ENCODE measurements around the gene SMAD3. TPM values are rescaled to one million over a fixed set of nuclear protein-coding genes. Genes with fewer than 3 reads are reported as not detected.

SMAD3 gene
- total and polyA plus RNA-seq, 4 donors = 4.0 to 12.2 (median 5.5) TPM

GRCh38 chr15:67076147-67076843, 10.9 kb downstream of the SMAD3 start:
- Histone ChIP-seq H3K27me3 (ENCODE audit: control insufficient read depth in 4 of 4, insufficient read depth in 4 of 4, low read length in 3 of 4) (no peaks in the 10 kb centered on the region), H3K9me3 (ENCODE audit: control insufficient read depth in 4 of 4, low read length in 3 of 4) (no peaks in the 10 kb centered on the region), H3K27ac (ENCODE audit: low read depth in 1 of 2, low read length in 2 of 2) (no peak overlapping the region), H3K9ac (ENCODE audit: low read depth in 1 of 2, low read length in 2 of 2) (no peak overlapping the region), H3K36me3 (ENCODE audit: control insufficient read depth in 4 of 4, insufficient read depth in 3 of 4, low read depth in 1 of 4, low read length in 3 of 4) (peaks cover 0 to under 1% (median 0%) of the 10 kb centered on the region in 4 donors), H3K4me3 (ENCODE audit: low read depth in 1 of 3, low read length in 3 of 3) (no peak overlapping the region), H3K4me1 (ENCODE audit: control insufficient read depth in 4 of 4, insufficient read depth in 4 of 4, low read length in 3 of 4) (peaks cover 8 to 35% (median 22%) of the 10 kb centered on the region in 4 donors)
- no peak for DNase-seq (ENCODE audit: low spot score)
- TF ChIP-seq CTCF (IDR thresholded peaks at IDR 0.05; ENCODE audit: low read depth, low read length, missing input control) (no peak), HNF4G (IDR thresholded peaks at IDR 0.05) (no peak), REST (IDR thresholded peaks at IDR 0.05) (no peak), GABPA (IDR thresholded peaks at IDR 0.05 in 1 of 2, conservative IDR thresholded peaks at IDR 0.05 in 1 of 2) (no peak), EGR1 (IDR thresholded peaks at IDR 0.05; ENCODE audit: low read depth in 2 of 2) (no peak), MAX (IDR thresholded peaks at IDR 0.05) (no peak), RXRA (IDR thresholded peaks at IDR 0.05) (no peak), FOXA1 (IDR thresholded peaks at IDR 0.05) (no peak), ATF3 (IDR thresholded peaks at IDR 0.05) (no peak), JUND (IDR thresholded peaks at IDR 0.05) (no peak), HNF4A (conservative IDR thresholded peaks at IDR 0.05) (no peak), TAF1 (conservative IDR thresholded peaks at IDR 0.05) (no peak), RAD21 (IDR thresholded peaks at IDR 0.05) (no peak), NR2F2 (IDR thresholded peaks at IDR 0.05) (no peak), ZBTB33 (IDR thresholded peaks at IDR 0.05) (no peak)
- WGBS = 81% methylated on average over 13 of the region's 13 CpGs

Data from liver (tissue), 9 donors.